ENCODE data around the gene RTN1. TPM values are rescaled to one million over a fixed set of nuclear protein-coding genes. Genes with fewer than 3 reads are reported as not detected.

Gene RTN1
- total RNA-seq, 2 experiments from 2014 or later: not detected

DNA sequence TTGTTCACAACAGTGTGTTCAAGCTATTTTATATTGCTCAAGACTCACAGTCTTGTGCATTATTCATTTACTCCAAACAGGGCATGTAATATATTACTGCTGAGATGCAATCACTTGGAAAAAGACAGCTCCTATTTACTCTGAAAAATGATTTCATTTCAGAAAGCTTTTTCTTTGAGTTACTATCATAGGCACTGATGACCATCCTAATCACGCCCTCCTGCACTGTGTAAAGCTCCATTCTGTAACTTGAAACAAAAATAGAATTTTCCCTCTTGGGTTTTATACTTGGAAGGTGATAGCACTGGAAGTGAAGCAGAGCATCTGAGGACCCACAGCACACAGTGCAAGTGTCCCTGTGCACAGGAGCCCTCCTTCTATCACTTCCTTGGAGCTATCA, 55.6 kb downstream of the RTN1 start:
- DNase-seq: no peak
- no peaks in the 10 kb centered on the region for H3K36me3 Mint-ChIP-seq
- intact Hi-C loops (cut with micrococcal nuclease): no loop called here
- H3K9me3 Mint-ChIP-seq: peaks cover 4% of the 10 kb centered on the region
- ChIA-PET POLR2A (no interaction called here), CTCF (no interaction called here)
- no peaks in the 10 kb centered on the region for H3K4me1 Mint-ChIP-seq (ENCODE audit: low read depth)
- H3K4me3 Mint-ChIP-seq: no peak overlapping the region
- no peak overlapping the region for H3K27ac Mint-ChIP-seq
- H3K27me3 Mint-ChIP-seq: peaks cover 12% of the 10 kb centered on the region

- ChIA-PET CTCF (no interaction called here), POLR2A (no interaction called here)
- H3K4me3 Mint-ChIP-seq: no peak overlapping the region
- intact Hi-C loops (cut with micrococcal nuclease): no loop called here
- H3K27me3 Mint-ChIP-seq: peaks cover 14% of the 10 kb centered on the region
- no peaks in the 10 kb centered on the region for H3K9me3 Mint-ChIP-seq
- no peak overlapping the region for H3K27ac Mint-ChIP-seq
- no peak for DNase-seq
- H3K4me1 Mint-ChIP-seq (ENCODE audit: low read depth): no peaks in the 10 kb centered on the region
- H3K36me3 Mint-ChIP-seq: no peaks in the 10 kb centered on the region
Measured at GRCh38 chr14:59811815-59812214, 58.8 kb downstream of the RTN1 start.

- no peak overlapping the region for H3K4me3 Mint-ChIP-seq
- H3K27me3 Mint-ChIP-seq: peaks cover 14% of the 10 kb centered on the region
- no peaks in the 10 kb centered on the region for H3K9me3 Mint-ChIP-seq
- no peak overlapping the region for H3K27ac Mint-ChIP-seq
- H3K36me3 Mint-ChIP-seq: no peaks in the 10 kb centered on the region
- H3K4me1 Mint-ChIP-seq (ENCODE audit: low read depth): no peaks in the 10 kb centered on the region
- POLR2A ChIA-PET: no interaction called here
- intact Hi-C loops (cut with micrococcal nuclease): no loop called here
- DNase-seq: no peak
- CTCF ChIA-PET: interaction anchor here (0.7 kb wide), 1 partner anchor 123 kb away, joined by 3 read pairs; no protein-coding TSS in a partner anchor
Measured at GRCh38 chr14:59811073-59811472, 59.5 kb downstream of the RTN1 start.

GRCh38 chr14:59803052-59803540, 67.5 kb downstream of the RTN1 start:
- Mint-ChIP-seq H3K4me3 (no peak overlapping the region), H3K27ac (no peak overlapping the region), H3K27me3 (peaks cover 9% of the 10 kb centered on the region), H3K36me3 (no peaks in the 10 kb centered on the region), H3K9me3 (no peaks in the 10 kb centered on the region), H3K4me1 (ENCODE audit: low read depth) (no peaks in the 10 kb centered on the region)
- ChIA-PET CTCF (no interaction called here), POLR2A (no interaction called here)
- DNase-seq: no peak
- intact Hi-C loops (cut with micrococcal nuclease): no loop called here

DNA sequence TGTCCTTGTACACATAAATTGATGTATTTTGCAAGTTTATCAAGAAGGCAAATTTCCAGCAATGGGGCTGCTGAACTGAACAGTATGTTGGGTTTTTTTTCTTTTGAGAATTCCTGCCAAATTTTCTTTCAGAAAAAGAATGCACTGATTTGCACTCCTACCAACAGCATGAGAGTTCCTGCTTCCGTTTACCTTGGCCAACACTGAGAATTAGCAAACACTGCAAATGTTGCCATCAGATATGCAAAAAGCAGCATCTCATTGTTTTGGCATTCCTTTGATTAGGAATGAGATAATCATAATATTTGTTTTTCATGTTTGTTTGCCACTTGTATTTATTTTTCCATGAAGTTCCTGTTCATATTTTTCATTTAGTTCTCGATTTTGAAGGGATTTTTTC, 82.4 kb downstream of the RTN1 start:
- Mint-ChIP-seq H3K27ac (no peak overlapping the region), H3K4me1 (ENCODE audit: low read depth) (no peaks in the 10 kb centered on the region), H3K27me3 (no peaks in the 10 kb centered on the region), H3K9me3 (no peaks in the 10 kb centered on the region), H3K4me3 (no peak overlapping the region), H3K36me3 (no peaks in the 10 kb centered on the region)
- ChIA-PET CTCF (no interaction called here), POLR2A (no interaction called here)
- no peak for DNase-seq
- intact Hi-C loops (cut with micrococcal nuclease): no loop called here

DNA sequence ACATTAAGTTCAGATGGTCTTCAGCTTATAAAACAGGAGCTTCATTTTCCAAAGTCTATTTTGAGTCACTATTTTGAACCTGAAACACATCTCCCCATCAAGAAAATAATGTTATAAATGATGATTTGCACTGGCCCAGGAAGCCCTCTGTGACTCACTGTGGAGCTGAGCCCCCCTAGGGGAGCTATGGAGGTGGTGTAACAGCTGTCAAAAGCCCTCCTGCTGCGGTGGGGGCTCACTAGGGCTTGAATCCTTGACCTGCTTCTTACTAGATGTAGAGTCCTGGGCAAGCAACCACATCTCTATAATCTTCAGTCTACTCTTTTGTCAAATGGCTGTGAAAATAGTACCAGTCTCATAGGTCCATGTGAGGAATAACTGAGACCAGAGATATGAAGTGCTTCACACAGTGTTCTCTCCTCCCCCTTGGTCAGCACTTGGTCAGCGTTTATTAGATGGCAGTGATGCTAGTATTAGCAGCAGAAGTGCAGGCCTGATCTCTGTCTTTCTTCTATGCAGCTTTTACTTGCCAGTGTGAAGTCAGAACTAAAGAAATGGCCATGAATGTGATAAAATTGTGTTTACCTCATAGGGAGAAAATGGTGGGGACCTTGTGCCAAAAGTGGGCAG, 83.4 kb downstream of the RTN1 start:
- POLR2A ChIA-PET: no interaction called here
- Mint-ChIP-seq H3K4me3 (no peak overlapping the region), H3K4me1 (ENCODE audit: low read depth) (no peaks in the 10 kb centered on the region), H3K9me3 (no peaks in the 10 kb centered on the region), H3K27ac (no peak overlapping the region), H3K36me3 (no peaks in the 10 kb centered on the region), H3K27me3 (no peaks in the 10 kb centered on the region)
- intact Hi-C loops (cut with micrococcal nuclease): no loop called here
- CTCF ChIA-PET: no interaction called here
- no peak for DNase-seq

- ChIA-PET CTCF (interaction anchor here (0.6 kb wide), 1 partner anchor 11 kb away, joined by 3 read pairs; no protein-coding TSS in a partner anchor), POLR2A (no interaction called here)
- Mint-ChIP-seq H3K36me3 (no peaks in the 10 kb centered on the region), H3K27me3 (no peaks in the 10 kb centered on the region), H3K9me3 (no peaks in the 10 kb centered on the region), H3K27ac (no peak overlapping the region), H3K4me3 (no peak overlapping the region), H3K4me1 (ENCODE audit: low read depth) (no peaks in the 10 kb centered on the region)
- DNase-seq: no peak
- intact Hi-C loops (cut with micrococcal nuclease): no loop called here
Measured at GRCh38 chr14:59785629-59786028, 84.9 kb downstream of the RTN1 start.

GRCh38 chr14:59782760-59783159, 87.8 kb downstream of the RTN1 start:
- DNase-seq: no peak
- intact Hi-C loops (cut with micrococcal nuclease): no loop called here
- no peaks in the 10 kb centered on the region for H3K9me3 Mint-ChIP-seq
- no peak overlapping the region for H3K4me3 Mint-ChIP-seq
- peaks cover 3% of the 10 kb centered on the region for H3K27me3 Mint-ChIP-seq
- H3K36me3 Mint-ChIP-seq: no peaks in the 10 kb centered on the region
- ChIA-PET POLR2A (no interaction called here), CTCF (no interaction called here)
- H3K4me1 Mint-ChIP-seq (ENCODE audit: low read depth): no peaks in the 10 kb centered on the region
- H3K27ac Mint-ChIP-seq: no peak overlapping the region

DNA sequence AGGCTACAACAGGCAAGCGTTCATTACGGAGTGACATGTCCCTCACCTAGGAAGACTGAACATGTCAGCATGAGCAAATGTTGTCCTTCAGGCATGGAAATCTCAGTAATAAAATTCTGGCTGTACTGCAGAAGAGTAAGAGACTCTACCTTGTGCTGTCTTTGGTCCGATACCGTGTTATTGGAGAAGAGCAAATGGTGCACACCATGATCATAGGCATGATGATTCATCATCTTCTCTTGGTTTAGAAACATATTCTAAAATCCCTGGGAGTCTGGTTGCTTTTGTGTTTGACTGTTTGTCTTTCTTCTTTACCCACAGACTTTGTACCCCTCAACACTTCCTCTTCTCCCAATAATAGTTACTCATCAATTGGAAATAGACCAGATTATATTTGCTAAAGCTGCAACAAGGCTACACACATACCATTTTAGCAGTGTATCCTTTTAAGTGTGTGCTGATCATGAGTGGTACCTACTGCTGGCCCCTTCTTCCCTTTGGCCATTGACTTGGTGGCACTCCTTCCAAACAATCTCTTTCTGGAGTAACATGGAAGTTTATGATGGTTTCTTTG, 93.5 kb downstream of the RTN1 start:
- no peaks in the 10 kb centered on the region for H3K4me1 Mint-ChIP-seq (ENCODE audit: low read depth)
- H3K27me3 Mint-ChIP-seq: peaks cover 3% of the 10 kb centered on the region
- no peak overlapping the region for H3K4me3 Mint-ChIP-seq
- H3K9me3 Mint-ChIP-seq: no peaks in the 10 kb centered on the region
- no peak for DNase-seq
- H3K27ac Mint-ChIP-seq: no peak overlapping the region
- intact Hi-C loops (cut with micrococcal nuclease): no loop called here
- CTCF ChIA-PET: no interaction called here
- H3K36me3 Mint-ChIP-seq: no peaks in the 10 kb centered on the region
- POLR2A ChIA-PET: no interaction called here

DNA sequence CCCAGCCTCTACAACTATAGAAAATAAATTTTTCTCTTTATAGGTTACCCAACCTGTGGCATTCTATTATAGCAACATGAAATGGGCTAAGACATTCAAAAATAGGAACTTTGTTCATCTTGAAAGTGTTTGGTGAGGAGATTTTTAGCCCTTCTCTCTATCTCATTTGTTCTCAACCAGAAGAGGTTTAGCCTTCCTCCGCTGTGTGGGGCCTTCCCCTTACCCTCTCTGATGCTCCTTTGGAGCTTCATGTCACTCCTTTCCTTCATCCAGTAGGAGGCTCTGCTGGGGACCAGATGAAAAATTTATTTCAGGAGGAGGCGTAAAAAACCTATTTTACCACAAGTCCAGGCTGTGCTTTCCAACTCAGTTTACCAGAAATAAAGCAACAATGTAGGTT, 94.1 kb downstream of the RTN1 start:
- H3K4me1 Mint-ChIP-seq (ENCODE audit: low read depth): no peaks in the 10 kb centered on the region
- ChIA-PET POLR2A (no interaction called here), CTCF (no interaction called here)
- no peak overlapping the region for H3K4me3 Mint-ChIP-seq
- H3K27ac Mint-ChIP-seq: no peak overlapping the region
- no peaks in the 10 kb centered on the region for H3K36me3 Mint-ChIP-seq
- intact Hi-C loops (cut with micrococcal nuclease): no loop called here
- no peak for DNase-seq
- H3K27me3 Mint-ChIP-seq: peaks cover 3% of the 10 kb centered on the region
- H3K9me3 Mint-ChIP-seq: no peaks in the 10 kb centered on the region

DNA sequence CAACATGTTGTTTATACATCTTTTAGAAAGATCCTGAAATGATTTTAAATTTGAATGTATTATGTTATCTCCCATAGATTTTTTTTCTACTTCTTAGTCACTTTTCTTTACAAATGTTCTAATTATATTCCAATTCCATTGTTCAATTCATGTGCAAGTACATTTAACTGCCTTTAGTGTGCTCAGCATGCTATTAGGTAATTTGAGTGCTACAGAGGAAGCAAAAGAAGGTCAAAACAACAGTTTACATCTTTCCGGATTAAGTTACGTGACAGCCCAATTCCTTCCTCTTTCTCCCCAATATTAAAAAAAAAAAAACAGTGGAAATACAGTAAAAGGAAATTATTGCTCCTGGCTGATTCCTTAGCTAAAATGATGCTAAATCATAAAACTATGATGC, 98.3 kb downstream of the RTN1 start:
- POLR2A ChIA-PET: no interaction called here
- intact Hi-C loops (cut with micrococcal nuclease): no loop called here
- CTCF ChIA-PET: no interaction called here

DNA sequence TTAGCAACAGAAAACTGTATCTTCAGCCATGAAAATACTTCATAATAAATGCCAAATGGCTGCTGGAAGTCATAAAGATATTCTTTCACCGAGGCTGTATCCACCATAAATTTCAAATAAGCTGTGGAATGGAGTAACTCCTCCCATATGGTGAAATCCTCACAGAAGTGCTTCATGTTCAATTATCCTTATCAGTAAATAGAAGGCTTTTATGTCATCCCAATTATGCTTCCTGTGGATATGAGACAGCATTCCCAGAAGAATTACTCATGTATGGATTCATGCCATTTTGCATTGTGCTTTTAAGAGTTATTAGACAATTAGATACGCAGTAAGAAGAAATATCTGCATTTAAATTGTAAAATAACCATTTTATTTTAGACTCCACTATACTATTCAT, 99.0 kb downstream of the RTN1 start:
- DNase-seq: no peak
- ChIA-PET POLR2A (no interaction called here), CTCF (no interaction called here)
- Mint-ChIP-seq H3K36me3 (no peaks in the 10 kb centered on the region), H3K4me1 (ENCODE audit: low read depth) (no peaks in the 10 kb centered on the region), H3K4me3 (no peak overlapping the region), H3K27ac (no peak overlapping the region), H3K9me3 (no peaks in the 10 kb centered on the region), H3K27me3 (peaks cover 3% of the 10 kb centered on the region)
- intact Hi-C loops (cut with micrococcal nuclease): no loop called here

More for the DNA sequence above, 98.3 kb downstream of the RTN1 start:
- no peak overlapping the region for H3K27ac Mint-ChIP-seq
- no peaks in the 10 kb centered on the region for H3K4me1 Mint-ChIP-seq (ENCODE audit: low read depth)
- DNase-seq: no peak
- no peaks in the 10 kb centered on the region for H3K9me3 Mint-ChIP-seq
- peaks cover 3% of the 10 kb centered on the region for H3K27me3 Mint-ChIP-seq
- no peak overlapping the region for H3K4me3 Mint-ChIP-seq
- no peaks in the 10 kb centered on the region for H3K36me3 Mint-ChIP-seq

DNA sequence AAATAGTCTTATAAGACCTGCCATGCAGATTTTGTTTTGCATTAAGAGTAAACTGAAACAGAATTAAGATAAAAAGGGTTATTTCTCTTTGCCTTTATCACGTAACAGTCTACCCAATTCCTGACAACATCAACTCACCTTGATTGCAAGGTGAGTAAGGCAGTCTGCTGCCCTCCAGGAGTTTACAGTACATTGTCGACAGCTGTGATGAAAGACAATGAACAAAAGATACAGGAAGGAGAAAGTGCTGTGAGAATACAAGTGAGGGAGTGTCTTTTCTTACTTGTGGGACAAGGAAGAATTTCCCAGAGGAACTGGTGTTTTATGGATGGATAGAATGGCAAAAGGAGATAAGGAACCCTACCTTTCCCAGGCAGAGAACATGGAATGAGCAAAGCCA, 101.0 kb downstream of the RTN1 start:
- CTCF ChIA-PET: no interaction called here
- Mint-ChIP-seq H3K27ac (no peak overlapping the region), H3K4me1 (ENCODE audit: low read depth) (no peaks in the 10 kb centered on the region), H3K4me3 (no peak overlapping the region), H3K36me3 (no peaks in the 10 kb centered on the region), H3K9me3 (no peaks in the 10 kb centered on the region), H3K27me3 (peaks cover 3% of the 10 kb centered on the region)
- POLR2A ChIA-PET: no interaction called here
- DNase-seq: no peak
- intact Hi-C loops (cut with micrococcal nuclease): no loop called here

Data from activated CD4-positive, alpha-beta memory T cell treated with anti-CD3 and anti-CD28 coated beads for 36 hours (primary cell).